GM18511 (cell line): Measurements from ENCODE around the gene TLR9.
"Not testable (repeated sequence)": the region's sequence is repeated elsewhere in the genome, so short reads cannot be mapped to it uniquely, and the experiment has no call there.

ENCODE experiments used
- ATAC-seq: cut with Tn5 transposase; IDR thresholded peaks from one replicate; pipeline ENCODE4 v1.9.1; 2021; ENCODE audit warnings: mild to moderate bottlenecking, moderate library complexity; ENCODE audit not compliant: unreplicated experiment

The TLR9 gene

GRCh38 chr3:52225452-52226228 is at the start of gene TLR9:
Gene TLR9, minus strand, starts transcription at chr3:52225645. Its CDS starts 116 bp downstream, at chr3:52225529.
- ATAC-seq = peak; percentile 91

GRCh38 chr3:52274781-52275180 is 49.3 kb upstream of the TLR9 start:
- not testable (repeated sequence) for ATAC-seq

GRCh38 chr3:52272831-52273230 is 47.4 kb upstream of the TLR9 start:
- ATAC-seq = no peak

GRCh38 chr3:52272172-52272571 is 46.7 kb upstream of the TLR9 start:
- not testable (repeated sequence) for ATAC-seq

GRCh38 chr3:52270252-52270754 is 44.9 kb upstream of the TLR9 start:
- no peak for ATAC-seq

GRCh38 chr3:52269776-52270175 is 44.3 kb upstream of the TLR9 start:
- no peak for ATAC-seq

GRCh38 chr3:52268036-52268435 is 42.6 kb upstream of the TLR9 start:
- no peak for ATAC-seq

GRCh38 chr3:52265387-52265786 is 39.9 kb upstream of the TLR9 start:
- ATAC-seq = no peak

GRCh38 chr3:52262447-52262846 is 37.0 kb upstream of the TLR9 start:
- ATAC-seq = no peak

- no peak for ATAC-seq
These were observed 34.0 kb upstream of the TLR9 start for GRCh38 chr3:52259448-52259847.

- no peak for ATAC-seq
These were observed 33.6 kb upstream of the TLR9 start for GRCh38 chr3:52259035-52259434.

GRCh38 chr3:52257911-52258310 is 32.5 kb upstream of the TLR9 start:
- ATAC-seq = no peak

- ATAC-seq = no peak
These were observed 31.2 kb upstream of the TLR9 start for GRCh38 chr3:52256622-52257021.

GRCh38 chr3:52256159-52256558 is 30.7 kb upstream of the TLR9 start:
- ATAC-seq = no peak

- ATAC-seq = no peak
These were observed 29.2 kb upstream of the TLR9 start for GRCh38 chr3:52254608-52255007.

- peak; percentile 97 for ATAC-seq
These were observed 28.2 kb upstream of the TLR9 start for GRCh38 chr3:52253314-52254304.

GRCh38 chr3:52250122-52250521 is 24.7 kb upstream of the TLR9 start:
- no peak for ATAC-seq

GRCh38 chr3:52249683-52250082 is 24.2 kb upstream of the TLR9 start:
- no peak for ATAC-seq

GRCh38 chr3:52248816-52249547 is 23.5 kb upstream of the TLR9 start:
- no peak for ATAC-seq

- ATAC-seq = no peak
These were observed 22.7 kb upstream of the TLR9 start for GRCh38 chr3:52248165-52248541.
